HL-60 (cell line): ENCODE results near the gene GMEB2.

Experiments
- GABPA ChIP-seq: IDR thresholded peaks from 2 replicates; pipeline ENCODE4 v1.6.1; 2012; ENCODE audit warnings: low read depth
- POLR2AphosphoS5 ChIP-seq: IDR thresholded peaks from 2 replicates; pipeline ENCODE4 v1.6.1; 2012; ENCODE audit warnings: low read depth
- SPI1 ChIP-seq: IDR thresholded peaks from 2 replicates; pipeline ENCODE4 v1.6.1; 2012; ENCODE audit warnings: low read depth, mild to moderate bottlenecking, borderline replicate concordance
- TF ChIP-seq, protein P1 (sequence below): IDR thresholded peaks from one replicate; pipeline ENCODE4 v1.5.1; 2011; ENCODE audit warnings: low read length, control low read depth, inconsistent platforms; ENCODE audit not compliant: insufficient read depth
- TF ChIP-seq, protein P2 (sequence below): IDR thresholded peaks from 2 replicates; pipeline ENCODE4 v1.6.1; 2012; ENCODE audit warnings: low read depth; ENCODE audit not compliant: insufficient replicate concordance

- TF ChIP-seq, protein P1, sequence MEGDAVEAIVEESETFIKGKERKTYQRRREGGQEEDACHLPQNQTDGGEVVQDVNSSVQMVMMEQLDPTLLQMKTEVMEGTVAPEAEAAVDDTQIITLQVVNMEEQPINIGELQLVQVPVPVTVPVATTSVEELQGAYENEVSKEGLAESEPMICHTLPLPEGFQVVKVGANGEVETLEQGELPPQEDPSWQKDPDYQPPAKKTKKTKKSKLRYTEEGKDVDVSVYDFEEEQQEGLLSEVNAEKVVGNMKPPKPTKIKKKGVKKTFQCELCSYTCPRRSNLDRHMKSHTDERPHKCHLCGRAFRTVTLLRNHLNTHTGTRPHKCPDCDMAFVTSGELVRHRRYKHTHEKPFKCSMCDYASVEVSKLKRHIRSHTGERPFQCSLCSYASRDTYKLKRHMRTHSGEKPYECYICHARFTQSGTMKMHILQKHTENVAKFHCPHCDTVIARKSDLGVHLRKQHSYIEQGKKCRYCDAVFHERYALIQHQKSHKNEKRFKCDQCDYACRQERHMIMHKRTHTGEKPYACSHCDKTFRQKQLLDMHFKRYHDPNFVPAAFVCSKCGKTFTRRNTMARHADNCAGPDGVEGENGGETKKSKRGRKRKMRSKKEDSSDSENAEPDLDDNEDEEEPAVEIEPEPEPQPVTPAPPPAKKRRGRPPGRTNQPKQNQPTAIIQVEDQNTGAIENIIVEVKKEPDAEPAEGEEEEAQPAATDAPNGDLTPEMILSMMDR, result no peak
- TF ChIP-seq POLR2AphosphoS5, result no peak
- no peak for TF ChIP-seq SPI1
- TF ChIP-seq, protein P2, sequence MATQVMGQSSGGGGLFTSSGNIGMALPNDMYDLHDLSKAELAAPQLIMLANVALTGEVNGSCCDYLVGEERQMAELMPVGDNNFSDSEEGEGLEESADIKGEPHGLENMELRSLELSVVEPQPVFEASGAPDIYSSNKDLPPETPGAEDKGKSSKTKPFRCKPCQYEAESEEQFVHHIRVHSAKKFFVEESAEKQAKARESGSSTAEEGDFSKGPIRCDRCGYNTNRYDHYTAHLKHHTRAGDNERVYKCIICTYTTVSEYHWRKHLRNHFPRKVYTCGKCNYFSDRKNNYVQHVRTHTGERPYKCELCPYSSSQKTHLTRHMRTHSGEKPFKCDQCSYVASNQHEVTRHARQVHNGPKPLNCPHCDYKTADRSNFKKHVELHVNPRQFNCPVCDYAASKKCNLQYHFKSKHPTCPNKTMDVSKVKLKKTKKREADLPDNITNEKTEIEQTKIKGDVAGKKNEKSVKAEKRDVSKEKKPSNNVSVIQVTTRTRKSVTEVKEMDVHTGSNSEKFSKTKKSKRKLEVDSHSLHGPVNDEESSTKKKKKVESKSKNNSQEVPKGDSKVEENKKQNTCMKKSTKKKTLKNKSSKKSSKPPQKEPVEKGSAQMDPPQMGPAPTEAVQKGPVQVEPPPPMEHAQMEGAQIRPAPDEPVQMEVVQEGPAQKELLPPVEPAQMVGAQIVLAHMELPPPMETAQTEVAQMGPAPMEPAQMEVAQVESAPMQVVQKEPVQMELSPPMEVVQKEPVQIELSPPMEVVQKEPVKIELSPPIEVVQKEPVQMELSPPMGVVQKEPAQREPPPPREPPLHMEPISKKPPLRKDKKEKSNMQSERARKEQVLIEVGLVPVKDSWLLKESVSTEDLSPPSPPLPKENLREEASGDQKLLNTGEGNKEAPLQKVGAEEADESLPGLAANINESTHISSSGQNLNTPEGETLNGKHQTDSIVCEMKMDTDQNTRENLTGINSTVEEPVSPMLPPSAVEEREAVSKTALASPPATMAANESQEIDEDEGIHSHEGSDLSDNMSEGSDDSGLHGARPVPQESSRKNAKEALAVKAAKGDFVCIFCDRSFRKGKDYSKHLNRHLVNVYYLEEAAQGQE, result no peak
- no peak for TF ChIP-seq GABPA
These were observed 7.8 kb downstream of the GMEB2 start for GRCh38 chr20:63619086-63619485.
